ENCODE results near the gene PNKD.

Gene PNKD

DNA sequence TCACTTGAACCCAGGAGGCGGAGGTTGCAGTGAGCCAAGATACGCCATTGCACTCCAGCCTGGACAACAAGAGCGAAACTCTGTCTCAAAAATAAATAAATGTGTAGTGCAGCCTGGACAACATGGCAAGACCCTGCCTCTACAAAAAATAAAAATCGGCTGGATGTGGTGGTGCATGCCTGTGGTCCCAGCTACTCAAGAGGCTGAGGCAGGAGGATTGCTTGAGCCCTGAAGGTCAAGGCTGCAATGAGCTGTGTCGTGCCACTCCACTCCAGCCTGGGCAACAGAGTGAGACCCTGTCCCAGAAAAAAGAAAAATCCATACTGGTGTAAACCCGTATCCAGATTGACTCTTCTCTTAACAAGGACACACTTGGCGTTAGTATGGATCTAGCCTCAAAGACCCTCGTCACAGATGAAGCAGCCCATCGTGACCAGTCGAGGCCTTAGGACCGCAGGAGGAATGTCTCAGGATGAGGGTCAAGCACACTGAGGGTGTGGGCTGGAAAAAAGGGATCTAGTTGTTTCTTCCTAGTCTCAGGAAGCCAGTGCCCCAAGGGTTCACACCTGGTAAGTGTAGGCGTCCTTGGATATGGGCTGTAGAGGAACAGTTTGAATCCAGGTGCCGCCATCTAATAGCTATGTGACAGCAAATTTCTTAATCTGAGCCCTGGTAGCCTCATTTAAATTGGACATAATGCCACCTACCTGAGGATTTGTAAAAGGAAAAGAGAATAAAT lies 13.5 kb upstream of the PNKD start:
- DNase-seq (ENCODE audit: low read depth in 2 of 2), result no peak

- DNase-seq (ENCODE audit: low read depth in 2 of 2), result peak; percentile 29 to 48
These were observed 12.8 kb upstream of the PNKD start for GRCh38 chr2:218257390-218257981.

DNA sequence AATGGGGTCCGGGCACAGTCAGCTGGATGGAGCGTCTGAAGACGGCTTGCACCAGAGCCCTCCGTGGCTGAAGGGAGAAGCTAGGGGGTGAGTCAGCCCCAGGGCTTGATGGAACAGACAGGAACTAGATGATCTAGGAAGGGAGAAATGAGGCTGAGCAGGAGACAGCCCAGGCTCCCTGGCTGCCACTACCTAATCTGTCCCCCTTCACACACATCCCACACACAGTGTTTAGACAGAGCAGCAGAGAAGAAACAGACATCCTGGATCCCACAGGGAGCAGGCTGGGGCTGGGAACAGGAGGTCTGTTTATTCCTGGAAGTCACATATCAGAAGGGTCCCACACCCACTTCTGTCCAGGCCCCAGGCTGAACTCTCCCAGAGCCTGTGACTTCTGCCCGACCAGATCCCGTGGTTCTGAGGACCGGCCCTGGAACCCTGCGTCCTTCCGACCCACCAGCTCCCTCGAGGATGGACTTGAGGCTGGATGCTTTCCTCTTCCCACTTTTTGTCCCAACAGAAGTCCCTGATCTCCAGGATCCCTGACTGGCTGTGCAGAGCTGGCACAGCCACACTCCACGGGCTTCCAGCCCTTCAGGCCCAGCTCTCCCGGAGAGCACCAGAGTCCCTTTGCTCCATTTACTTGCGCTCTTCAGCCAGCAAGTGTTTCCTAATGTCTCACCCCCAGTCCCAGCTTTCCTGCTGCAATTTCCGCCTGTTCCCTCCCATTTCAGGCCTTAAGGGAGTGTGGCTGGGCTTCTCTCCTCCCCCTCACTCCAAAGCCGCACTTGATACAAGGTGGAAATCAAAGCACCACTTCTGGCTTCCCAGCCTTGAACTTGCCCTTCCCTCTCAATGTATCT lies 11.0 kb upstream of the PNKD start:
- DNase-seq (ENCODE audit: low read depth in 2 of 2), result no peak

GRCh38 chr2:218260166-218260565 lies 10.2 kb upstream of the PNKD start:
- DNase-seq (ENCODE audit: low read depth in 2 of 2), result no peak

- DNase-seq (ENCODE audit: low read depth in 2 of 2), result no peak
These were observed 9.4 kb upstream of the PNKD start, which contains the start of gene GPBAR1 for GRCh38 chr2:218260742-218261422. Gene GPBAR1 (plus strand): TSS chr2:218261015. CDS start chr2:218262725, 1,710 bp downstream.

- DNase-seq (ENCODE audit: low read depth in 2 of 2), result no peak
These were observed 8.7 kb upstream of the PNKD start for GRCh38 chr2:218261423-218262236.

DNA sequence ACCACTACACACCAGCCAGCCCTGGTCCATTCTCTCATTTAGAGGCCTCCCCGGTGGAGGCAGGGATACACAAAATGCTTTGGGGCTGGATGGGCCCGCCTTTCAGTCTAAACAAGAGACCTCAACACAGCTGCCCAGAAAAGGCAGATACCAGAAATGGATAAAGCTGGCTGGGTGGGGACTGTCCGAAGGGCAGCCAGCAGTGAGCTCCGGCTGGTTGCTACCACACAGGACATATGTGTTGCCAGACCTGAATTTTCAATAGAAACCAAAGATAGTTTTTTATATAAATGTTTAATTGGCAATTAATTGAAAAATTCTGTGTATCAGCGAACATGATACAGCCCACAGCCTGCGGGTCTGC lies 8.1 kb upstream of the PNKD start:
- no peak for DNase-seq (ENCODE audit: low read depth in 2 of 2)

DNA sequence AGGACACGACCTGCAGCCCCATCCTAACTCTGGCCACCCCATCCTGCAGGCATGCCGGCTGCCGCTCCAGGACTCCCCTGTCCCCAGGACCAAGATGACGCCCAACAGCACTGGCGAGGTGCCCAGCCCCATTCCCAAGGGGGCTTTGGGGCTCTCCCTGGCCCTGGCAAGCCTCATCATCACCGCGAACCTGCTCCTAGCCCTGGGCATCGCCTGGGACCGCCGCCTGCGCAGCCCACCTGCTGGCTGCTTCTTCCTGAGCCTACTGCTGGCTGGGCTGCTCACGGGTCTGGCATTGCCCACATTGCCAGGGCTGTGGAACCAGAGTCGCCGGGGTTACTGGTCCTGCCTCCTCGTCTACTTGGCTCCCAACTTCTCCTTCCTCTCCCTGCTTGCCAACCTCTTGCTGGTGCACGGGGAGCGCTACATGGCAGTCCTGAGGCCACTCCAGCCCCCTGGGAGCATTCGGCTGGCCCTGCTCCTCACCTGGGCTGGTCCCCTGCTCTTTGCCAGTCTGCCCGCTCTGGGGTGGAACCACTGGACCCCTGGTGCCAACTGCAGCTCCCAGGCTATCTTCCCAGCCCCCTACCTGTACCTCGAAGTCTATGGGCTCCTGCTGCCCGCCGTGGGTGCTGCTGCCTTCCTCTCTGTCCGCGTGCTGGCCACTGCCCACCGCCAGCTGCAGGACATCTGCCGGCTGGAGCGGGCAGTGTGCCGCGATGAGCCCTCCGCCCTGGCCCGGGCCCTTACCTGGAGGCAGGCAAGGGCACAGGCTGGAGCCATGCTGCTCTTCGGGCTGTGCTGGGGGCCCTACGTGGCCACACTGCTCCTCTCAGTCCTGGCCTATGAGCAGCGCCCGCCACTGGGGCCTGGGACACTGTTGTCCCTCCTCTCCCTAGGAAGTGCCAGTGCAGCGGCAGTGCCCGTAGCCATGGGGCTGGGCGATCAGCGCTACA lies 7.4 kb upstream of the PNKD start:
- no peak for DNase-seq (ENCODE audit: low read depth in 2 of 2)

GRCh38 chr2:218263817-218264641 lies 6.3 kb upstream of the PNKD start:
- DNase-seq (ENCODE audit: low read depth in 2 of 2), result no peak

GRCh38 chr2:218264773-218265561 lies 5.4 kb upstream of the PNKD start:
- no peak for DNase-seq (ENCODE audit: low read depth in 2 of 2)

DNA sequence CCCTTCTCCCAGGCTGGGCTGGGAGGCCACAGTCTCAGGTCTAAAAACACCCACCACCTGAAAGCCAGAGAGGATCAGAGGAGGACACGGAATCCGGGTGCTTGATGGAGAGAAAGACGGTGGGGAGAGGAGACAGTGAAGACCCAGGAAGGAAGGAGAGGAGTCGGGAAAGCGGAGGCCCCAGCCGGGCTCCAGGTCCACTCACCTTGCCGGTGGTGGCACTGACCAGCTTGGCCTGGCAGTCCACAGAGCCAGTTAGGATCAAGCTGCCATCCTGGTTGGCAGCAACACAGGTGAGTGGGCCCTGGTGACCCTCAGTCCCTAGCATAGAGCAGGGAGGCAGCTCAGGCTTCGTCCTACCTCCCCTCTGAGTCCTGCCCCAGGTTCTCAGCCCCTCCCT lies 4.7 kb upstream of the PNKD start:
- DNase-seq (ENCODE audit: low read depth in 2 of 2), result no peak

DNA sequence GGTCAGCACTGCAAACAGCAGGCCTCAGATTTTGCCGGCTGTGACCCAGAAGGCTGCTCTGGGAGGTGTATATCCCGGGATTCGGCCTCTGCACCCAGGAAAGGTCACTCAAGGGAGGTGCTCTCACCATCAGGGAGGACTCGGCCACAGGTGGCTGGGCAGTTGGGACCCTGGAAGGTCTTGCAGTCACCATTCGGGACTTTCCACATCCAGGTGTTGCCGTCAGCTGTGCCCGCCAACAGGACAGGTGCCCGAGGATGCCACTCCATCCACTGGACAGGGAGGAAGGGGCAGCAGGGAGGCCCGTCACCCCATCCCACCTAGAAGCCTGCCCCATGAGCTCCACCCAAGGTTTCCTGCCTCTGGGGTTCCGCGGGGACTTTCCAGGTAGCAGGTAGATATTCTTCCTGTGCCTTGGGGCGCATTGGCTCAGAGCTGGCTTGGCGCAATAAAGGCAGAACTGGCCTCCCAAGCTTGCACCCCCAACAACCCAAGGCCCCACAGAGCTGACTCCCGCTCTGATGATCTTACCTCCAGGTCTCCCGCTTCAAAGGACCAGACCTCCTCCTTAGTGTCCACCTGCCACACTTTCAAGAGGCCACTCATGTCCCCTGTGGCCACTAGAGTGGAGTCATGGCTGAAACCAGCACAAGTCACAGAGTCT lies 3.9 kb upstream of the PNKD start:
- no peak for DNase-seq (ENCODE audit: low read depth in 2 of 2)

DNA sequence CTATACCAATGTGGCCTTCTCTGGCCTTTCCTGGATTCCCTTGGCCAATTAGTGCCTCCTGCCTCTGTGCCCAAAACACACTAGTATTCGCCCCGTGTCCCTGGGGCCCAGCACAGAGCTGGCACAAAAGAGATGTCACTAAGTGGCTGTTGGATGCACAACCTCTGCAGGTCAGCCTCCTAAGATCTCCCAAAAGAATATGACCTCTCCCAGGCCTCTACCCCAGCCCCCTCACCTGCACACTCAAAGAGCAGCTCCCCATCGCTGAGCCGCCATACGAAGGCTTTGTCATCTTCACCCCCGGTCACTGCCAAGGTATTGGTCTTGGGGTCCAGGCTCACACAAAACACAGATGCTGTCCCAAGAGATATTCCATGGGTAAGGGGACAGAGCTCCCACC lies 3.1 kb upstream of the PNKD start:
- DNase-seq (ENCODE audit: low read depth in 2 of 2), result no peak

DNA sequence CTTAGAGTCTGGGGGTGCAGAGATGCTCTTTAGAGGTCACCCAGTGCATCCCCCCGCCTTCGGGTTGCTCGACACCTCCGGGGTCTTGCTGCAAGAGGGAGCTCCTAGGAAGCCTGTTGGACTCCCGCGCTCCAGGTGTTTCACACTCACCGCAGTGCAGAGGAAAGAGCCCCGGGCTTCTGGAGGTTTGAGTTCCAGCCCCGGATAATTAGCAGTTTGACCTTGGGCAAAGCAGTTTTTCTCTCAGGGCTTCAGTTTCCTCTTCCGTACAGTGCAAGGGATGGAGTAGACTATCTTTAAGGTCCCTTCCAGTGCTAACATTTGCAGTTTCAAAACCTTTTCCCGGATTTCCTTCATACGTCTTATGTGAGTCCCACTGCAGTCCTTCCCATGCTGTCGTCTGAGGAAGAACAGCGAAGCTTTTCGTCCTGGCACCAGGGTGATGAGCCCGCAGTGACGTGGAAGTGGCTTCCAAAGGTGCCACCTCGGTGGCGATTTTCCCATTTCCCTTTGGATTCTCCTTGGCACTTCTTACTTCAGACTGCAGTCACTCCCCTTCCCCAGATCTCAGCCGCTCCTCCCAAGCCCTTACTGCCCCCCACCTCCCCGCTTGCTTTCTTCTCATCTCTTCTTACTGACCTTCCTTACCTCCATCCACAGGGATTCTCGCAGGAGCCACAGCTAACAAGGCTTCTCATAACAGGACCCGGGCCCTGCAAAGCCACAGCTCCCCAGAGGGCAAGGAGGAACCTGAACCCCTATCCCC lies 585 bp downstream of the PNKD start:
- no peak for DNase-seq (ENCODE audit: low read depth in 2 of 2)

DNA sequence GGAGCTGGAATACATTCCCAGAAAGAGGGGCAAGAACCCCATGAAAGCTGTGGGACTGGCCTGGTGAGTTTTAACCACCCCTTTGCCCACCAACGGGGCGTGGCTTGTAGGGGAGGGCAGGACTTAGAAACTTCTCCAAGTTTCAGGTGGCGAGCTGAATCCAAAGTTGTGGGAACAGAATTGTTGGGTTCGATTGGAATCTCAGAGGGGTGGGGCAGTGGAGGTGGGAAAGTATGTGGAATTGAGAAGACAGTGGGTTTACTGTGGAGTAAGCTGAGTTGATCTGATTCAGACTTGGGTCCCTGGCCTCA lies 1.1 kb downstream of the PNKD start:
- no peak for DNase-seq (ENCODE audit: low read depth in 2 of 2)

DNA sequence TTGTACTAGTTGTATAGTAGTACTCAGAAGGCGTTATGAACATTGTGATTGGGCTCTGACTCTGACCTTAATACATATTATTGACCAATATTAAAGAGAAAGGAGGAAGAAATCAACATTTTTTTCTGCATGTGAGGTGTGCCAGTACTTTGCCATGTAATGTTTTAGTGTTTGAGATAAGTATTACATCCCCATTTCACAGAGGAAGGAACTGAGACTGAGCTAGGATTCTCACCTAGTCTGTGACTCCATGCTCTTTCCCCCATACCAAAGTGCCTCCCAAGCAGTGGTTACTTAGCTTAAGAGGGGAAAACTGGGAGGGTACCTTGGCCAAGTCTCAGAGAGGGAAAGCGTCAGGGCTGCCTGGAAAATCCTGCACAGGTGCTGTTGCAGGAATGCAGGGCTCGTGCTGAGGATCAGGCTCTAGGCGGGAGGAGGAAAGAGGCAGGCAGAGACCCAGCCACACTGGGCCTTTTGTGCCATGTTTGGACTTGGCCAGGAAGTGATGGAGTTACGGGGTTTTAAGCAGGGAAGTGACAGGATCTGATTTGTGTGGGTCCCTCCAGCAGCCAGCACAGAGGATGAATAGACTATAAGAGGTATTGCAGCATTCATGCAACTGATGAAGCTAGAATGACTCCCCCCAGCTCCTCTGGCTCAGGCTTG lies 1.7 kb downstream of the PNKD start:
- no peak for DNase-seq (ENCODE audit: low read depth in 2 of 2)
